NOMO-1 treated with dmso at 0.1 percent for 144 hours (cell line): Measurements from ENCODE around the gene CPOX.
"Not testable (repeated sequence)": the region's sequence is repeated elsewhere in the genome, so short reads cannot be mapped to it uniquely, and the experiment has no call there.

Source experiments
- DNase-seq: peaks from one replicate; lab custom pipeline; 2025; ENCODE audit not compliant: unreplicated experiment; lab: John Stamatoyannopoulos, UW

Gene CPOX

DNA sequence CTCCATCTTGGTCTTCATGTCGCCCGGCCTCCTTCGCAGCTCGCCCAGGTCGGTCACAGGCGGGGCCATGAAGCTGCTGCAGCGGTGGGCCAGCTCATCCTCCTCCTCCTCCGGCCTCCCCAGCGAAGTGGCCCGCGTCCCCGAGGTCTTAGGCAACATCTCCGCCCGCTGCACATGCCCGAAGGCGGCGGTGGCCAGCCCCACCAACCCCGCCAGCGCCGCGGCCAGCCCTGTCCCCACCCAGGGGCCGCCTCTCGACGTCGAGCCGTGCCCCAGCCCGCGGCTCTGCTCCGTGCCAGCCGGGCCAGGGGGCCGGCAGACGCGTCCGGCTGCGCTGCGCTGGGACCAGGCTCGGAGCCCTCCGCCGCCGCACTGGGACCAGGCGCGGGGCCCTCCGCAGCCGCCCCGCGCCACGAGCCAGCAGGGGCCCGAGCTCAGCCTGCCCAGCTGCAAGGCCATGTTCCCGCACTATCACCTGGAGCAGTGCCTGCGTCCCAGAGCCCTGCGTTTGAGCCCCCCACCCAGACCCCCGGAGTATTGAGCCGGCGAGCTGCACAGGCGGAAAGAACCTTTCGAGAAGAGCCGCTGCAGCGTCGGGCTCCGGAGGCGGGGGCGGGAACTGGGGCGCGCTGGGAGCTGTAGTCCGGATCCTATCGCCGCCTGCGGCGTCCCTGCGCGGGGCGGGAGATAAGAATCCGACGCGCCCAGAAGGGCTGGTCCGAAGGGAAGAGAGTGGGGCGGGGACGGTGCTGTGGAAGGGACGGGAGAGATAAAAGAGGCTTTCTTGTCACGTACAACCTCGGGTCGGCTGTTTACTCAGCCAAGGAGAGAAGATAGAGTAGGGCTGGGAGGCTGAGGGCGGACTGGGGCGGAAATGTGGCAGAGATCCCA lies at the start of gene CPOX:
TSS of gene CPOX (minus strand) at position 566 of the 891 bp plus-strand sequence. CDS start at position 459, 107 bp downstream.
- DNase-seq = peak; percentile 76

DNA sequence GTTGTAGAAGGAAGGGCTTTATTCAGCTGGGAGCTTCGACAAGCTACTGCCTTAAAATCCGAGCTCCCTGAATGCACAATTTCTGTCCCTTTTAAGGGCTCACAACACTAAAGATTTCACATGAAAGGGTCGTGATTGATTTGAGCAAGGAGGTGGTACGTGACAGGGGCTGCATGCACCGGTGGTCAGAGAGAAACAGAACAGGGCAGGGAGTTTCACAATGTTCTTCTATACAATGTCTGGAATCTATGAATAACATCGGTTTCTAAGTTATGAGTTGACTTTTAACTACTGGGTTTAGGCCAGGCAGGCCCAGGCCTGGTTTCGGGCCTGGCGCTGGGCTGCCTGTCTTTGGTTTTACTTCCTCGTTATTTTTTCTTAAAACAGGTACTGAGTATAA lies 49.4 kb upstream of the CPOX start:
- DNase-seq = not testable (repeated sequence)

DNA sequence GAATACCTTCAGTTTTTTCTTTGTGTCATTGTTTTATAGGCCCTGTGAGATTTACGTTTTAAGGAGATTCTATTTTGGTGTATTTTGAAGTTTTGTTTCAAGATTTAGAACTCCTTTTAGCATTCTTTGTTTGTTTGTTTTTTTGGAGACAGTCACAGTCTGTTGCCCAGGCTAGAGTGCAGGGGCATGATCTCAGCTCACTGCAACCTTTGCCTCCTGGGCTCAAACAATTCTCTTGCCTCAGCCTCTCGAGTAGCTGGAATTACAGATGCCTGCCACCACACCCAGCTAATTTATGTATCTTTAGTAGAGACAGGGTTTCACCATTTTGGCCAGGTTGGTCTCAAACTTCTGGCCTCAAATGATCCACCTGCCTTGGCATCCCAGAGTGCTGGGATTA lies 48.3 kb upstream of the CPOX start:
- not testable (repeated sequence) for DNase-seq

DNA sequence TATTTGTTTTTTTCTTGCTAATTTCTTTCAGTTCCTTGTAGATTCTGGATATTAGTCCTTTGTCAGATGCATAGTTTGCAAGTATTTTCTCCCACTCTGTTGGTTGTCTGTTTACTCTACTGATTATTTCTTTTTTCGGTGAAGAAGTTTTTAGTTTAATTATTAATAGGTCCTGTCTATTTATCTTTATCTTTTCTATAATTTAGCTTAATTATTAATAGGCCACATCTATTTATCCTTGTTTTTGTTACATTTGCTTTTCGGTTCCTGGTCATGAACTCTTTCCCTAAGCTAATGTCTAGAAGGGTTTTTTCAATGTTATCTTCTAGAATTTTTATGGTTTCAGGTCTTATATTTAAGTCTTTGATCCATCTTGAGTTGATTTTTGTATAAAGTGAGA lies 45.1 kb upstream of the CPOX start:
- not testable (repeated sequence) for DNase-seq

DNA sequence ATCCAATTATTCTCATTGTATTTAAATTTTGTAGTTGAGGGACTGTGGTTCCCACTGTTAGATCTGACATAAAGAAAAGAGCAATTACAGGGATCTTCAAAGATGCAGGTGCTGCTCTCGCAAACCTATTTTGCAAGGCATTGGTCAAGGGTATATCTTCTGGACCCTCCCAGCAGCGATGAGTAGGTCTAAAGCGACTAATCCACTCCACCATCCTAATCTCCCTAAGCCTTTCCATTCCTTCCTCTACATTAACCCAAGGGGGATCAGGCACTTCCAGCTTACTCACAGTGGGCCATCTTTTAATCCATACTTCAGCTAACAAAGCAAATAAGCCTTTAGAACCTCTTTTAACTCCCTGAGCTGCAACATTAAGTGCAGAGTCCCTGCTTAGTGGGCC lies 37.0 kb upstream of the CPOX start:
- no peak for DNase-seq

DNA sequence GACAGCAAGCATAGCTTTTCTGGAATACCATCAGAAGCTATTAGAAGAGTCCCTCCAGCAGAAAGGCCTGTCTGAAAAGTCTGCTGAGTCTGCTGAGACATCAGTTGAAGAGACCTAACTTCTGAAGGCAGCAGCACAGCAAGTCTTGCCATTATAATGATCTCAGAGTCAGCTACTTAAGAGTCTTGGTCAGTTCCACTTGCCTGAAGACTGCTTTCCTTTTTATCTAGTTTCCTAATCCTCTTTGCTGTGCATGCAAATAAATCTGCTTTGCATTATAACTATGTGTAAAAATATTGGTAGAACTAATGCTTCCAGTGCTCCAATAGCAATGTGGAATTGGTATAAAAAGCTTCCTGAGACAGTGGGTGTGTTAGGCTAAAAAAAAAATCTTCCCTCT lies 34.9 kb upstream of the CPOX start:
- DNase-seq = no peak

DNA sequence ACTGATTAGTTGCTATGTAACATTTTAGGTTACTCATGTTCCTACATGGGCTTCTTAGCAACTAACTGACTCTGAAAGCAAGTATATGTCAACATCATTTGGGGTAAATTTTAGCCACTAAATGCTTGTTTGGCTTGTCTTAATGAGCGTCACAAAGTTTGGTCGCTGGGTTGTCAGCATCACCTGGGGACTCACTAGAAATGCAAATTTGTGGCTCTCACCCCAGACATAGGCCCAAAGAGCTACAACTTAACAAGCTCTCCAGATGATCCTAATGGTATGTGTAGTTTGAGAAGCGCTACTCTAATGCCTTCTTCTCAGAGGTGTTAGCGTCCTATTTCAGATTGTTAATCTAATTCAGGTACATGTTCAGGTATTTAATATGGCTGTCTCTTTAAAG lies 32.7 kb upstream of the CPOX start:
- no peak for DNase-seq

DNA sequence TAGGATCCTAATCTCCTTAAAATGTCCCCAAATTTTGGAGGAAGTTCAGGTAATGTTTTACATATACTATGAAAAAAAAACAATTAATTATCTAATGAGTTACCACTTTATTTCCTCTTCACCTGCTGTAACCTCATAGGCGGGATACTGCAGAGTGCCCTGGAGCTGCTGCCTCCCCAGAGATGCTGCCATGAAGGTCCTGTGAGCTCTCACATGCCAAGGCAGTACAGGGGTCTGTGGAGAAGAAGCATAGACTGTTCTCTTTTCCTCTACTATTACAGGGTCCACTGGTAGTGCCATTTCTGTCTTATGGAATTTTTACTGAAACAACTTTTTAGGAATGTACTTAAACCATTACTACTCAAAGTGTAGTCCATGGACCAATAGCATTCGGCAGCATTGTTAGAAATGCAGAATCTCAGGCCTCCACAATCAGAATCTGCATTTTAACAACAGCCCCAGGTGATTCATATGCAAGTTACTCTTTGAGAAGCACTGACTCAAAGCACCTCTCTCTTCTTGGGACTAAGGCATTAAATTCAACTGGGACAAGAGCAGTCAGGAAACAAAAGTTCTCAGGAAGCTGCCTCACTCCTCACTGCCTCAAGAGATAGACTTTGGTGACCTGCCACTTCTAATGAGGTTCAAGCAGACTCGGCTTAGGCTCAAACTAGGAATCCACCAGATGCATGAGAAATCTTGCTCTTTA lies 30.3 kb upstream of the CPOX start:
- DNase-seq = no peak

DNA sequence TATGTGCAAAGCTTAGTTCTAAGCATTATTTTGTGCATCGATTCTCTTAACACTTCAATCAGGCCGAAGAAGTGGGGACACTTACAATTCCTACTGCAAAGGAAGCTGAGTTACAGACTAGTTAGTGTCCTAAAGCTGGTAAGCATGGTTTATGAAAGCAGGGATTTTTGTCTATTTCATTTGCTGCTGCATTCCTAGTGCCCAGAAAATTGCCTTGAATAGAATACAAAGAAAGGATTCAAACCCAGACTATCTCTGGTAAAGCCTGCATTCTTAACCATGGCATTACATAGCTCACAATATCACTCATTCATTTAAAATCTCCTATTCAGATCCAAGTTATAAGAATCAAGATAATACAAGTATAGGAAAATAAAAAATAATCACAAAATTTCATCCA lies 24.4 kb upstream of the CPOX start:
- no peak for DNase-seq

DNA sequence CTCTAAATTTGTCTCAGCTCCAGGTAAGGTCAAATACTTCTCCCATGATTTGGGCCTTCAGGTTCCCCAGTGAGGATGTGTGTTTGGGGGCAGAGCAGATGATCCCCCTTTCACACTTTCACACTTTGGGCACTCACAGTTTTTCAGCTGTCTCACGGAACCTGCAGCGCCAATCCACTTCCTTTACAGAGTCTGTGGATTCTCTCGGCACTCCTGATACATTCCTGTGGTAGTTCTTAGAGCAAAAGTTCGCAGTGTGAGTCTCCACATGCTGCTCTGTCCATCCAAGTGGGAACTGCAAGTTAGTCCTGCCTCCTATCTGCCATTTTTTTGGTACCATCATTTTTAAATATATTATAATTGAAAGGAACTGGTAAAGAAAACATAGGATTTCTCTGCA lies 20.2 kb upstream of the CPOX start:
- no peak for DNase-seq

DNA sequence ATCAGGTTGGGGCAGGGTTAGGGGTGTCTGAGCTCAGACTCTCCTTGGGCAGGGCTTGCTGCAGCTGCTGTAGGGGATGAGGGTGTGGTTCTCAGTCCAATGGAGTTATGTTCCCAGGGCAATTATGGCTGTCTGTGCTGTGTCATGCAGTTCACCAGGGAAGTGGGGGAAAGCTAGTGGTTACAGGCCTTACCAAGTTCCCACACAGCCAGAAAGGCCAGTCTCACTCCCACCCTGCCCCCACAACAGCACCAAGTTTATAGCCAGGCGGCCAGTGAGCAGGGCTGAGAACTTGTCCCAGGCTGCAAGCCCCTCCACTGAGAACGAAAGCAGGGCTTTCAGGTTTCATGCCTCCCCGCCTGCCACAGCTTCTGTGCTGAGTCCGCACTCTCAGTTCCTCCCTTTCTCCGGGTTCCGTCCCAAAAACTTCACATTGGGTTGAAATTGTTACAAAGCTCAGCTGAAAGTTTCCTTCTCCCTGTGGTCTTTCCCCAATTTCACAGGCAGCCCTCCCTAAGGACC lies 19.6 kb upstream of the CPOX start:
- DNase-seq = no peak

DNA sequence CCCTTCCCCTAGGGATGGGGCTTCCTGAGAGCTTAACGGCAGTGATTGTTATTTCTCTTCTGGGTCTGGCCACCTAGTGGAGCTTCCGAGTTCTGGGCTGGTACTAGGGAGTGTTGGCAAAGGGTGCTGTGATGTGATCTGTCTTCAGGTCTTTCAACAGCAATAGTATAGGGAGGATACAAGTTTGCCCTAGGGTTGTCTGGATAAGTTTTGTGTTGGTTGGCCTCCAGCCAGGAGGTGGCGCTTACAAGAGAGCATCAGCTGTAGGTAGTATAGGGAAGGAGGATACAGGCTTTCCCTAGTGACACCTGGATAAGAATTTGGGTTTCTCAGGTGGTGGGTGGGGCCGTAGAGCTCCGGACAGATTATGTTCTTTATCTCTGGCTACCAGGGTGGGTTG lies 19.2 kb upstream of the CPOX start:
- DNase-seq = no peak

DNA sequence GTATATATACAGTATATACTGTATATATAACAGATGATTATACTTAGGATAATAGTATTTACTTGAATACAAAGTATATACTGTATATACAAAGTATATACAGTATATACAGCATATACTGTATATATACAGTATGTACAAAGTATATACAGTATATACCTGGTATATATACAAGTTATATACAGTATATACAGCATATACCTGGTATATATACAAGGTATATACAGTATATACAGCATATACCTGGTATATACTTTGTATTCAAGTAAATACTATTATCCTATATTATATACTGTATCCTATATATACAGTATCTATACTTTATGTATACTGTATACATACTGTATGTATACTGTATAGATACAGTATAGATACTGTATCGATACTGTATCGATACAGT lies 14.6 kb upstream of the CPOX start:
- no peak for DNase-seq

DNA sequence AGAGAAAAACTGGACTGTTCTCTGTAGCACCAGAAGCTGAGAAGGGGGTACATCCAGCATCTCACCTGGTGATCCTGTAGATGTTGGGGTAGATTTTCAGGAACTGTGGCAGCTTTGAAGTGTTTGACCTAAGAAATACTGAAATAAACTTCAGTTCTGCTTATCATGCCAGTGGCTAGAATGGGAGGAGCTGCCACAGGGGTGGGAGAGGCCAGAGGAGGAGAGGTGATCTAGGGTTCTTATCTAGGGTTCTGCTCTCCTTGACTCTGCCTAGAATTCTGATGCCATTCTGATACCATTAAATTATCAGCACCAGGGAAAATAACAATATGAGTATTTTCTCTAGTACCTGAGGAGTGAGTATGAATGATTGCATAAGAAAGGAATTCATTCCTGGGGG lies 10.2 kb upstream of the CPOX start:
- no peak for DNase-seq

DNA sequence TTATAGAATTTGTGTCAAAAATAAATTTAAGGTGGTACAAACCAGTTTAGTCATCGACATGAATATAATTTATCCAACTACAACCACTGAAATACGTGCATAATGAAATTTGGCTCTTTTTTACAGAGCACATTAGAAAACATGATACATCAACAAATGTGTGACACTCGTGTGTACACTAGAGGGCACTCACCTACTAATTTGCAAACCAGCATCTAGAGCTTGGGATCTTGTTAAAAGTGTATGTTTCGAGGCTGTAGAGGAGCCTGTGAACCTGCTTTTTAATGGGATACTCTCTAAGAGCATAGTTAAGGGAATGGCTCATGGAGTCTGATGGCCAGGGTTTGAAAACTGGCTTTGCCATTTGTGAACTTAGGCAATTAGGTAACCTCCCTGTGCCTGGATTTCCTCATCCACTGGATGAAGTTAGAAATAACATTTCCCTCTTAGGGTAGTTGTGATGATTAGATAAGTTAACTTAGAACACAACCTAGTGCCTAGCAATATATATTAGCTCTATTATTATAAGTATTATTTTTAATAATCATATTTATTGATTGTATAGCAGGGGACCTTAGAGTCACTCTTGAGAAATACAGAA lies 8.8 kb upstream of the CPOX start:
- DNase-seq = no peak

DNA sequence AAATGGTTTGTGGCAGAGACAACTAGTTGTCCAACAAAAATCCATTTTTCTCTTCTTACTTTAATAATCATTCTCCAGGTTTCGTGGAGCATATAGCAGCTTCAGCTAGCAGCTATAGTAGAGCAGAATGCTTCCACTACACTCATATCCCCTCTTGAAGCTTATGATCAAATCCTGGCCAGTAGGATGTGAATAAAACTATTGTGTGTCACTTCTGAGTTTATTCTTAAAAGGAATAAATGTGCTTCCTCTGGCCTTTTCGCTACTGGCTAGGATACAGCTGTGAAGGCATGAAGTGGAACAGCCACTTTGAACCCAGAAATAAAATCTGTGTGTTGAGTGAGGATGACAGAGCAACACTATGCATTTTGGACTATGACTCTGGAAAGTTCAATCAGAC lies 7.8 kb upstream of the CPOX start:
- DNase-seq = no peak

DNA sequence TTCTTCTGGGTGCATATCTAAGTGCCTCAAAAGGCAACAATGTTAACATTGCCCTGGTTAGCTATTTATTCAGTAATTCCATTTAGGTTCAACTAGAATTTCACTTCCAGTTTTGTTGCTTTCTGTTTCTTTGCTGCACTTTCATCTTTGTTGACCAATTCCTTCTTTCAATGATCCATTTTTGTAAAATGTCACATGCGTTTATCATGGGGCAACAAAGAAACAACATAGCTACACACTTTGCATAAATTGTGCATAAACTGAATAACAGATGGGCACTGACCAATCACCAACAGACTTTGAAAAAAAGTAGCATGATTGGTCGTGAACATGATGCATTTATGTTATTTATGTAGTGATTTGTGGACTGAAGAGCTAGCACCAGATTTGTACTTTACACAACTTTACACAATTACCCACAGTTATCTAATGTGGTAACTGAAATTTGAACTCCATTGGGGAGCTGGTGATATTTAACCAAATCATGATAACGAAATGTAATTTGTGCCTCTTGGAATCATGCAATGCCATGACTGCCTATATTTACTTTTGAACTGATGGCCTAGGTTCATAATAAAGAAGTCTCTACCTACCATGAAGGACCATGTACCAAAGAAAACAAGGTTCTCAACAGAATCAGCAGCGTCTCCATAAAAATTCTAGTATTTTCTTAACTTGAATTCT lies 7.1 kb upstream of the CPOX start:
- no peak for DNase-seq

DNA sequence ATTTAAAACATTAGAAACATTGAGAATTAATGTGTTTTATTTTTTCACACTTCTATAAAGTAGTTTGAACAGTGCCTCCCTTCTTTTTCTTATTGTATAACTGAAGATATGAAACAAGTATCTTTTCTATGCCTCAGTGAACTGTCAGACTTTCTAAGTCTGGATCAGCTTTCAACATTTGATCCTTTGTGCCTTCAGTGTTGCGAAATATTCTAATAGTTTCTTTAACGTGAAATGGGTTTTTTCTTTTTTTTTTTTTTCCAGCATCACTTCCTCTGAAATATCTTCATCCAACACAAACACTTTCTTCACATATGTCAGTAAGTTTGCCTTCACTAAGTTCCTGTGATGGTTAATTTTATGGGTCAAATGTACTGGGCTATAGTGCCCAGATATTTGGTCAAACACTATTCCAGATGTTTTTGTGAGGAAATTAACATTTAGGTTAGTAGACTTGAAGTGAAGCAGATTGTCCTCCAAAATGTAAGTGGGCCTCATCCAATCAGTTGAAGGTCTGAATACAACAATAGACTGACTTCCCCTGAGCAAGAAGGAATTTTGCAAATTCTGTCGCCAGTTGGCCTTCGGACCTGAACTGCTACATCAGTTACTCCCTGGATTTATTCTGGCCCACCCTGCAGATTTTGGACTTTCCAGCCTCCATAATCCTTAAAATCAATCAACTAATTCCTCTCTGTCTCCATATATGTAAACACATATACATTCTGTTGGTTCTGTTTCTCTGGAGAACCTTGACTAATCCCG lies 6.4 kb upstream of the CPOX start:
- no peak for DNase-seq

DNA sequence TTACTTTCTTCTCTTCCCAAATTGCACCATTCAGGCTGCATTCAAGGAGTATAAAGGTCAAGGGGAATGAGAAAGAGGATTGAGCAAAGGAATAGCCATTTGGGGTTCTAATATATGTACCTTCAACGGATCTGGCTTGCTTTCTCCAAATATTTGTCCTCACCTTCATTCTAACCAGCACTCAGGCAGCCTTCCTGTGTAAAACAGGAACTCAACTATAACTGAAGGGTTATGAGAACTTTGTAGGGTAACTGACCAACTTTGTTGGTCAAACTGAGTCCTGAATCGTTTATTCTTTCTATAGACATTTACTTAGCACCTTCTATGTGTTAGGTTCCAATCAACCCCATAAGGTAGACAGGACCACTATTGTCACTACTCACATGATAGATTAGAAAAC lies 5.1 kb upstream of the CPOX start:
- DNase-seq = no peak
